ENCODE data around the gene EME2. TPM values are rescaled to one million over a fixed set of nuclear protein-coding genes. Genes with fewer than 3 reads are reported as not detected.
A peak's percentile ranks its signal among the peaks of the same experiment; 100 is the strongest.

Gene EME2
- 10 to 100 TPM; 26.6 to 27.4 TPM for total RNA-seq

GRCh38 chr16:1772362-1772907 is at the start of gene EME2:
Gene EME2, plus strand, starts transcription at chr16:1772810. Its CDS starts 418 bp downstream, at chr16:1773228.

GRCh38 chr16:1771188-1771863 is 1.3 kb upstream of the EME2 start, which contains the start of gene NME3:
Gene NME3, minus strand, starts transcription at chr16:1771543. Its CDS starts 9 bp downstream, at chr16:1771534.

GRCh38 chr16:1772908-1773702 is 495 bp downstream of the EME2 start, which contains the start of gene MRPS34:
Gene MRPS34, minus strand, starts transcription at chr16:1773134. Its CDS starts 15 bp downstream, at chr16:1773119.

GRCh38 chr16:1782408-1783264 is 10.0 kb downstream of the EME2 start, which contains the start of the genes NUBP2 and SPSB3:
Gene NUBP2, plus strand, starts transcription at chr16:1782960. Its CDS starts 61 bp downstream, at chr16:1783021.
Gene SPSB3, minus strand, starts transcription at chr16:1782571. Its CDS starts 1,088 bp downstream, at chr16:1781483.

GRCh38 chr16:1793578-1794220 is 21.1 kb downstream of the EME2 start, which contains the start of gene IGFALS:
Gene IGFALS, minus strand, starts transcription at chr16:1793705. Its CDS starts 53 bp downstream, at chr16:1793652.

Small RNAs within 50 kb of the gene (microRNA-seq; reads per million reads assigned to microRNA genes)
- 2.7 reads per million, percentile 12 among the genes with 10 or more reads in this experiment for gene MIR3177 (ENCODE audit: borderline microRNAs expressed, borderline replicate concordance)

Other genes starting within 250 kb of the EME2 start
- 10 to 100 TPM; 64.2 to 65.7 TPM for gene TMEM204, start 239.1 kb upstream of the EME2 start, total RNA-seq
- 10 to 100 TPM; 11.7 to 13.4 TPM for gene IFT140, start 160.7 kb upstream of the EME2 start, total RNA-seq
- 10 to 100 TPM; 27.4 to 28.1 TPM for gene CRAMP1, start 160.4 kb upstream of the EME2 start, total RNA-seq
- gene JPT2, start 94.5 kb upstream of the EME2 start, total RNA-seq, result 10 to 100 TPM; 45.1 to 47.1 TPM
- 100 to 1,000 TPM; 107 to 115 TPM for gene MAPK8IP3, start 66.6 kb upstream of the EME2 start, total RNA-seq
- 10 to 100 TPM; 43.1 to 45.1 TPM for gene NME3, start 1.3 kb upstream of the EME2 start, total RNA-seq
- gene MRPS34, start 324 bp downstream of the EME2 start, total RNA-seq, result 10 to 100 TPM; 88.3 to 89.4 TPM
- gene SPSB3, start 9.8 kb downstream of the EME2 start, total RNA-seq, result 10 to 100 TPM; 53.5 to 53.7 TPM
- gene NUBP2, start 10.2 kb downstream of the EME2 start, total RNA-seq, result 10 to 100 TPM; 45.7 to 47.8 TPM
- under 1 TPM in 1 of 2 experiments, not detected in 1; 0.15 TPM for gene IGFALS, start 20.9 kb downstream of the EME2 start, total RNA-seq
- 10 to 100 TPM; 41.0 to 44.3 TPM for gene HAGH, start 54.0 kb downstream of the EME2 start, total RNA-seq
- 10 to 100 TPM; 11.3 to 11.5 TPM for gene FAHD1, start 54.4 kb downstream of the EME2 start, total RNA-seq
- gene MEIOB, start 99.4 kb downstream of the EME2 start, total RNA-seq, result not detected
- gene HS3ST6, start 145.6 kb downstream of the EME2 start, total RNA-seq, result not detected
- gene MSRB1, start 170.4 kb downstream of the EME2 start, total RNA-seq, result 10 to 100 TPM; 13.7 to 13.8 TPM
- not detected for gene RPL3L, start 181.9 kb downstream of the EME2 start, total RNA-seq
- gene NDUFB10, start 186.7 kb downstream of the EME2 start, total RNA-seq, result 100 to 1,000 TPM; 110 to 120 TPM
- gene RPS2, start 192.0 kb downstream of the EME2 start, total RNA-seq, result 1,000 to 10,000 TPM; 3,275 to 3,410 TPM
- not detected for gene RNF151, start 194.0 kb downstream of the EME2 start, total RNA-seq
- 10 to 100 TPM; 24.4 to 27.4 TPM for gene TBL3, start 199.2 kb downstream of the EME2 start, total RNA-seq
- gene NOXO1, start 208.7 kb downstream of the EME2 start, total RNA-seq, result under 1 TPM; 0.40 to 0.77 TPM
- gene GFER, start 211.4 kb downstream of the EME2 start, total RNA-seq, result 10 to 100 TPM; 26.6 to 27.3 TPM
- gene SYNGR3, start 217.2 kb downstream of the EME2 start, total RNA-seq, result 1 to 10 TPM; 2.2 to 2.8 TPM
- 10 to 100 TPM; 51.5 to 52.2 TPM for gene ZNF598, start 237.0 kb downstream of the EME2 start, total RNA-seq
- gene NPW, start 247.0 kb downstream of the EME2 start, total RNA-seq, result under 1 TPM; 0.24 to 0.48 TPM

Measured in activated naive CD4-positive, alpha-beta T cell treated with anti-CD3 and anti-CD28 coated beads, Interleukin-2, amount 10 ng/mL, durations not matched to agents 5 hours and 36 hours (primary cell).